ENCODE measurements around the gene GALNT18. TPM values are rescaled to one million over a fixed set of nuclear protein-coding genes. Genes with fewer than 3 reads are reported as not detected.
A peak's percentile ranks its signal among the peaks of the same experiment; 100 is the strongest.

Gene GALNT18
- polyA plus RNA-seq, 1 donor (not counting 4 experiments of a cell fraction or from before 2014, with no cell fraction given): 27.2 TPM

DNA sequence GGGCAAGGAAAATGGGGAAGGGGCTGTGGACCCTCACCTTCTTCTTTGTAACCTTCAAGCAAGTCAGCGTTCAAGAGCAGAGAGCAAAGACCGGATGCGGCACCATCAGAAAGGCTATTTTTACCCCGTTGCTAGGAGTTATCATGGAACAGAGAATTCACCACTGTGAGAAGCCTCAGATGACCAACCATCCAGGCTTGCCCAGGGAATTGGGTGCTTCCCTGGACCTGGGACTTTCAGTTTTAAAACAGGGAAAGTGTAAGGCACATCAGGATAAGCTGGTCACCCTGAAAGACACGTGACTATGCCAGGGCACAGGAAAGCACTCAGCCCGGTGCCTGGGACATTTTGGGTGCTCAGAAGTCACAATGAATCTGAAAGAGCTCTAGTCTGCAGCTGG lies 10.4 kb downstream of the GALNT18 start:
- DNase-seq (ENCODE audit: low read depth, low spot score) (no peak), FAIRE-seq (no peak)
- H3K27ac ChIP-seq (ENCODE audit: control insufficient read depth, insufficient read depth, low read length): no peak overlapping the region
- H3K9me3 ChIP-seq (ENCODE audit: control insufficient read depth, low read depth, low read length): no peaks in the 10 kb centered on the region
- no peak overlapping the region for H3K4me3 ChIP-seq (ENCODE audit: control insufficient read depth in 2 of 3, extremely low read depth in 1 of 3, insufficient read depth in 2 of 3, low read depth in 1 of 3, low read length in 3 of 3)
- H3K27me3 ChIP-seq (ENCODE audit: control insufficient read depth, extremely low read depth, insufficient read depth, low read length): no peaks in the 10 kb centered on the region
- dilution Hi-C loops (cut with MboI; ENCODE audit: extremely low pct_ligation_motif_present, low sequenced_read_pairs): no loop called here
- no peak overlapping the region for H3K4me2 ChIP-seq (ENCODE audit: control insufficient read depth, extremely low read depth, insufficient read depth, low read depth, low read length)
- no peak overlapping the region for H2AFZ ChIP-seq (ENCODE audit: control insufficient read depth, low read length)
- H3K4me1 ChIP-seq (ENCODE audit: control insufficient read depth, extremely low read depth, insufficient read depth, low read length): peaks cover 33% of the 10 kb centered on the region
- no peak overlapping the region for H3K9ac ChIP-seq (ENCODE audit: control insufficient read depth, extremely low read depth, insufficient read depth, low read length)
- peaks cover 5% of the 10 kb centered on the region for H3K9me1 ChIP-seq (ENCODE audit: control insufficient read depth, extremely low read depth, insufficient read depth, low read length)
- H3K79me2 ChIP-seq (ENCODE audit: control insufficient read depth, insufficient read depth, low read length): peaks cover 66% of the 10 kb centered on the region
- H4K20me1 ChIP-seq (ENCODE audit: control insufficient read depth, extremely low read depth, insufficient read depth, low read length): no peaks in the 10 kb centered on the region
- peaks cover 0 to 1% of the 10 kb centered on the region in 2 experiments for H3K36me3 ChIP-seq (ENCODE audit: control insufficient read depth in 2 of 2, extremely low read depth in 1 of 2, insufficient read depth in 2 of 2, low read length in 2 of 2)
- TF ChIP-seq EZH2 (IDR thresholded peaks at IDR 0.05; ENCODE audit: low read length): no peak
- TF ChIP-seq, protein P1, sequence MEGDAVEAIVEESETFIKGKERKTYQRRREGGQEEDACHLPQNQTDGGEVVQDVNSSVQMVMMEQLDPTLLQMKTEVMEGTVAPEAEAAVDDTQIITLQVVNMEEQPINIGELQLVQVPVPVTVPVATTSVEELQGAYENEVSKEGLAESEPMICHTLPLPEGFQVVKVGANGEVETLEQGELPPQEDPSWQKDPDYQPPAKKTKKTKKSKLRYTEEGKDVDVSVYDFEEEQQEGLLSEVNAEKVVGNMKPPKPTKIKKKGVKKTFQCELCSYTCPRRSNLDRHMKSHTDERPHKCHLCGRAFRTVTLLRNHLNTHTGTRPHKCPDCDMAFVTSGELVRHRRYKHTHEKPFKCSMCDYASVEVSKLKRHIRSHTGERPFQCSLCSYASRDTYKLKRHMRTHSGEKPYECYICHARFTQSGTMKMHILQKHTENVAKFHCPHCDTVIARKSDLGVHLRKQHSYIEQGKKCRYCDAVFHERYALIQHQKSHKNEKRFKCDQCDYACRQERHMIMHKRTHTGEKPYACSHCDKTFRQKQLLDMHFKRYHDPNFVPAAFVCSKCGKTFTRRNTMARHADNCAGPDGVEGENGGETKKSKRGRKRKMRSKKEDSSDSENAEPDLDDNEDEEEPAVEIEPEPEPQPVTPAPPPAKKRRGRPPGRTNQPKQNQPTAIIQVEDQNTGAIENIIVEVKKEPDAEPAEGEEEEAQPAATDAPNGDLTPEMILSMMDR (optimal IDR thresholded peaks at IDR 0.05 in 1 of 3, IDR thresholded peaks at IDR 0.05 in 1 of 3, conservative IDR thresholded peaks at IDR 0.05 in 1 of 3; ENCODE audit: extremely low read depth in 1 of 3, insufficient read depth in 2 of 3, low read length in 3 of 3): no peak

DNA sequence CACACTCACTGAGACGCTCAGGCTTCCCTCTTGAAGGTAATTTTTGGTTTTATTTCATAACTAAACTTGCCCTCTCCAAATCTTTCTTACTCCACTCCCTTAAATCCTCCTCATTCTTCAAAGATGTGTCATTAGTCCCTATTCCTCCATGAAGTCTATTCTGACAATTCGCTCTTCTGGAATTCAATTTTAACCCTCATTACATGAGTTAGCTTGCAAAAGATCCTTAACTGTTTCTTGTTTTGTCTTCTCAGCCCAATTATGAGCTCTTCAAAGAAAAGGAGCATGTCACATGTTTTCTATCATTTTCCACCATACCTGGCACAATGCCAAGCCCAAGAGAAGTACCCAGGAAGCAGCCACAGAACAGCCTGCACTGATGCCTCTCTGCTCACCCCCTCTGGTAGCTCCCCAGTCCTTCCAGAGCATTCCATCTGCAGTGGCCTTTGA lies 13.0 kb downstream of the GALNT18 start:
- H3K27ac ChIP-seq (ENCODE audit: control insufficient read depth, insufficient read depth, low read length): peak overlapping the region; percentile 49
- FAIRE-seq (peak; percentile 67), DNase-seq (ENCODE audit: low read depth, low spot score) (peak; percentile 73)
- H4K20me1 ChIP-seq (ENCODE audit: control insufficient read depth, extremely low read depth, insufficient read depth, low read length): no peaks in the 10 kb centered on the region
- H3K4me2 ChIP-seq (ENCODE audit: control insufficient read depth, extremely low read depth, insufficient read depth, low read depth, low read length): peak overlapping the region; percentile 69
- no peak for TF ChIP-seq EZH2 (IDR thresholded peaks at IDR 0.05; ENCODE audit: low read length)
- TF ChIP-seq, protein P1 (optimal IDR thresholded peaks at IDR 0.05 in 1 of 3, IDR thresholded peaks at IDR 0.05 in 1 of 3, conservative IDR thresholded peaks at IDR 0.05 in 1 of 3; ENCODE audit: extremely low read depth in 1 of 3, insufficient read depth in 2 of 3, low read length in 3 of 3): no peak
- no peak overlapping the region for H2AFZ ChIP-seq (ENCODE audit: control insufficient read depth, low read length)
- H3K79me2 ChIP-seq (ENCODE audit: control insufficient read depth, insufficient read depth, low read length): peaks cover 67% of the 10 kb centered on the region
- H3K36me3 ChIP-seq (ENCODE audit: control insufficient read depth in 2 of 2, extremely low read depth in 1 of 2, insufficient read depth in 2 of 2, low read length in 2 of 2): peaks cover 0 to 1% of the 10 kb centered on the region in 2 experiments
- dilution Hi-C loops (cut with MboI; ENCODE audit: extremely low pct_ligation_motif_present, low sequenced_read_pairs): no loop called here
- H3K9me1 ChIP-seq (ENCODE audit: control insufficient read depth, extremely low read depth, insufficient read depth, low read length): peaks cover 5% of the 10 kb centered on the region
- no peaks in the 10 kb centered on the region for H3K27me3 ChIP-seq (ENCODE audit: control insufficient read depth, extremely low read depth, insufficient read depth, low read length)
- no peak overlapping the region for H3K9ac ChIP-seq (ENCODE audit: control insufficient read depth, extremely low read depth, insufficient read depth, low read length)
- H3K9me3 ChIP-seq (ENCODE audit: control insufficient read depth, low read depth, low read length): no peaks in the 10 kb centered on the region
- peaks cover 42% of the 10 kb centered on the region for H3K4me1 ChIP-seq (ENCODE audit: control insufficient read depth, extremely low read depth, insufficient read depth, low read length)
- peak overlapping the region in 2 of 3 experiments; percentile 1 to 3 for H3K4me3 ChIP-seq (ENCODE audit: control insufficient read depth in 2 of 3, extremely low read depth in 1 of 3, insufficient read depth in 2 of 3, low read depth in 1 of 3, low read length in 3 of 3)

Measured in keratinocyte (primary cell).